GM18861 (cell line): Measurements from ENCODE around the gene COPS8.

Experiments
- ATAC-seq: cut with Tn5 transposase; IDR thresholded peaks from one replicate; pipeline ENCODE4 v1.9.1; 2021; ENCODE audit not compliant: unreplicated experiment

The COPS8 gene

DNA sequence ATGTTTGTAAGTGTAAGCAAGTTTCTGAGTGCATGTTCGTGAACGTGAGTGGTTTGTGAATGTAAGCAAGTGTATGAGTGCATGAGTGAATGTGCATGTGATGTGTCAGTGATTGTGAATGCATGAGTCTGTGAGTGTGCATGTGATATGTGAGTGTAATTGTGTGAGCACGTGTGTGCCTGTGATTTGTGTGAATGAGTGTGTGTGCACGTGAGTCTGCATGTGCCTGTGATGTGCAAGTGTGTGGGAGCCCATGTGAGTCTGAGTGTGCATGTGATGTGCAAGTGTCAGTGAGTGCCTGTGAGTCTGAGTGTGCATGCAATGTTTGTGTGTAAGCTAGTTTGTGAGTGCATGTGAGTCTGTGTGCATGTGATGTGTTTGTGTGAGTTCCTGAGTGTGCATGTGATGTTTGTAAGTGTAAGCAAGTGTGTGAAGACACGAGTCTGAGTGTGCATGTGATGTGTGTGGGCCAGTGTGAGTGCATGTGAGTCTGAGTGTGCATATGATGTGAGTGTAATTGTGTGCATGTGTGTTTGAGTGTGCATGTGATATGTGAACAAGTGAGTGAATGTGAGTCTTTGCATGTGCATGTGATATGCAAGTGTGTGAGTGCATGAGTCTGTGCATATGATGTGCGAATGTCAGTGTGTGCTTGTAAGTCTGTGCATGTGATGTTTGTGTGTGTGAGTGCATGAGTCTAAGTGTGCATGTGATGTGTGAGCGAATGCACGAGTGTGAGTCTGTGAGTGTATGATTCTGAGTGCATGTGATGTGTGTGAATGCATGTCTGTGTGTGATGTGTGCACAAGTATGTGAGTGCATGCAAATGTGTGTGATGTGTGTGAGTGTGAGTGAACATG, 45.1 kb downstream of the COPS8 start:
- no peak for ATAC-seq

DNA sequence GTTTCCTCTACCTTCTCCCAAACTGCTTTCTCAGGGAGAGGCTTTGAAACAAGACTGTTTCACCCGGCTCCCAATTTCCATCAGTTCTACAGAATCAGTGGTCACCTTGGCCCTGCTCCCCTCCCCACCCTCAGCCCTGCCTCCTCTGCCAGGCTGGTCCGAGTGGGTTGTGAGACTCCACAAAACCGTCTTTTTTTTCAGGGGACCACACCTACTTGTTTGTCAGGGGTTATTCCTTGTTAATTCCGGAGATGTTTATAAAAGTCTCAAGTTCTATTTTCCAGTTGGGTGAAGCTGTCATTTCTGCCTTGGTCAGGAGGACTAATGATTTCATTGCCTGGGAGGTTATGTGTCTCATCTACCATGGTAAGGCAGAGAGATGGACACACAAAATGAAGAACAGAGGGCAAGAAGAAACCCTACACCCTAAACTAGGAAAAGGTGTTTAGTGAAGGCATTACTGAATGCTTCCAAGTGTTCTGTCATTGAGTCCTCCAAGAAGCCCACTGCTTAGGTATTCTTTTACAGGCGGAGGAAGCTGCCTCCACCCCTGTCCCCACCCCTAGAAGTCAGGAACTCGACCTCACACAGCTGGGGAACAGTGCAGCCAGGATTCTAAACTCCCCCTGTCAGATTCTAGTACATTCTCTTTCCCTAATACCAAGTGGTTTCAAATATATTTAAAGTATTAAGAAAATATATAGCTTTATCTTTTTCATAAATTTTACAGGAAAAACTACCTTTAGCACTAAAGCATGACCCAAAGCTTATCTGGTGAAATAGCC, 46.3 kb downstream of the COPS8 start:
- no peak for ATAC-seq

DNA sequence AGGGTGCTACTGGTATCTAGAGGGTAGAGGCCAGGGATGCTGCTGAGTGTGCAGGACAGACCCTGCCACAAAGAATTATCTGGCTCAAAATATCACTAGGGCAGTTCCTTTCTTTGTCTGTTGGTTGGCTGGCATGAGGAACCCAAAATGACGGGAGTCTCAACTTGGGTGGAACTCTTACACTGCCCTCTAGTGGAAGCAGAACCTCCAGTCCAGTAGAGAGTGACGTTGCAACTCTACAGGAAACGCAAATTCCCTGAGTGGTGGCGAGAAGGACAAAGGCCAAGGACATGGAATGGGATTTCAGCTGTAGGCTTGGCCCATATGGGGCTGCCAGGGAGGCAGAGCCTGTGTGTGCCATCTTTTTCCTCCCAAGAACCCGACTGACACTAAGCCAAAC, 47.1 kb downstream of the COPS8 start:
- no peak for ATAC-seq

- no peak for ATAC-seq
Observed at GRCh38 chr2:237134321-237135230, 48.9 kb downstream of the COPS8 start.

GRCh38 chr2:237136824-237137223, 51.1 kb downstream of the COPS8 start:
- no peak for ATAC-seq

GRCh38 chr2:237137626-237138323, 52.1 kb downstream of the COPS8 start:
- no peak for ATAC-seq

DNA sequence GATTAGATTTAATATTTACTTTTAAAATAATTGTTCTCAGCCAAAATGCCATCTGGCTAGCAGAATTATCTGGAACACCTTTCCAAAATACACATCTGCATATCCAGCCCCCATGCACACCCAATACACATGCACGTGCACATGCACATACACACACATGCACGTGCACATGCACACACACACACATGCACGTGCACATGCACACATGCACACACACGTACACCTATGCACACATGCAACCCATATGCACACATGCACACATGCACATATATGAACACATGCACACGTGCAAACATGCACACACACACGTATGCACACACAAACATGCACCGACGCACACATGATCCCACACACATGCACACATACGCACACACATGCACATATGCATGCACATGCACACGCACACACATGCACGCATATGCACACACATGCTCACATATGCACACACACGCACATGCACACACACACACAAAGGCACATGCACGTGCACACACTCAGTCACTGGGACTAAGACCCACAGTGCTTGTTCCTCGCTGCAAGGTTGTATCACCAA, 53.5 kb downstream of the COPS8 start:
- ATAC-seq, result no peak

- no peak for ATAC-seq
Observed at GRCh38 chr2:237140689-237141285, 55.1 kb downstream of the COPS8 start.

DNA sequence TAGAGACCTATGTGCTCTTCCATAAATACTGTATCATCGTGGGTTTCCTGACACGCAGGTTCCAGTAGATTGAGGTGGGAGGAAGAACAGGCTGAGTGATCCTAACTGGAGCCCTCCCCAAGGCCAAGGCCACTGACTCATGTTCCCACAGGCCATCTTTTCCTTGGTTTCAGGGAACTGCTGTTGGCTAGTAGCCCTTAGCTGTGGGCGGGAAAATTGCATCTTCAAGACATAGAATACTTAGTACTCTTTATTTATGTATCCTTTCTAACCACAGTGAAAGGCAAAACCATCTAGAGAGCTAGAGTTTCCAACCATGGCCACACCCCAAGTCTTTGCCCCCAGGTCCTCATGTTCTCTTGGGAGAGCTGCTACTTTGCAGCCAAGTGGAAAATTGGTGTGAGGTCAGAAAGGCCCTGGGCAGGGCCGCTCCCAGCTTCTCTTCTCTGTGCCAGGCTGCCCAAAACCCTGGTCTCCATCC, 55.9 kb downstream of the COPS8 start:
- ATAC-seq, result no peak

GRCh38 chr2:237143118-237143517, 57.4 kb downstream of the COPS8 start:
- no peak for ATAC-seq

DNA sequence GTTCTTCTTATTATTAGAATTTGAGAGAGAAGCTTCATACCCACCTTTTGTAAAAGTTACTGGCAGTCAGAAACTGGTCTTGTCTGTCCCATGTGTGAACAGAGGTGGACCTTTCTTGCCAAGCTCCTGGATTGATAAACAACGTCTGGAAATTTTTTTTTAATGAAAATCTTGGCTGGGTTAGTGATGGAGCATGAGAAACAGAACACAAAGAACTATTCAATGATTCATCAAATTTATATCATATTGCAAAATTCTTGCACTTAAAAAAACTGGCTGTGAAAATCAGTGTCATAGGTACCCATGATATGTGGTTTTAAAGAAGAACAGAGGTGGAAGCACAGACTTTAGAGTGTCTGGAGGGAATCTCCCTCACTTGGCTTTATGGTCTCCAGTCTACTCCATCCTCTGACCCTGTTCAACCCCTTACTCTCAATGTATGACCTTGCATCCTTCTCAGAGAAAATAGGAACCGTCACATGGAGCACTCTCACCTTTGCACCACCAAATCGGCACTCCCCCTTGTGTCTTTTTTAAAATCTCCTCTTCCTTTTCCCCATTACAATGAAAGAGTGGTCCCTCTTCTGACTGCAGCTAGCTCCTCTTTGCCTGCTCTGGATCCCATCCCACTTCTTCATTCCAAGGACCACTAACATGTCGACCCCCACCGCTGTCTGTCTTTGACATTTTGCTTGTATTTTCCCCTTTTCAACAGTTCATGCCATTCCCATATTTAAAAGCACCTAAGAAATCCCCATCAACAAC, 58.2 kb downstream of the COPS8 start:
- ATAC-seq, result no peak

GRCh38 chr2:237144516-237144915, 58.8 kb downstream of the COPS8 start:
- no peak for ATAC-seq

- ATAC-seq, result no peak
Observed at GRCh38 chr2:237147317-237147716, 61.6 kb downstream of the COPS8 start.

DNA sequence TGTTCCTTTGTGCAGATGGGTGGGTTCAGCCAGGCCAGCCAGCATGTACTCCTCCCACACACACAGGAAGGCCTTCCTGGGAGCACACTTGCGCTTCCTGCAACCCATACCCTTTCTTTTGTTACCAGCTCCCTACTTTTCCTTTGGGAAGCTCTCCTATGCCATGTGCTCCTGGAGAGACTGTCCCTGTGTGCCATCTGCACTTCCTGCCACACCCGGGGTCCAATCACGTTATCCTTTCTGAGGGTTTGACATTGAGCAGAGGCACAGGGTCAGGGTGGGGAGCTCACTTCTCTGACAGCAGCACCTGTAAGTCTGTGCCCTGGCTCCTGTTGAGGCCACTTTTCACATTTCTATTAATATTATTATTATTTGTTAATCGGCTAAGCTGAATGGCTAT, 62.9 kb downstream of the COPS8 start:
- ATAC-seq, result no peak

DNA sequence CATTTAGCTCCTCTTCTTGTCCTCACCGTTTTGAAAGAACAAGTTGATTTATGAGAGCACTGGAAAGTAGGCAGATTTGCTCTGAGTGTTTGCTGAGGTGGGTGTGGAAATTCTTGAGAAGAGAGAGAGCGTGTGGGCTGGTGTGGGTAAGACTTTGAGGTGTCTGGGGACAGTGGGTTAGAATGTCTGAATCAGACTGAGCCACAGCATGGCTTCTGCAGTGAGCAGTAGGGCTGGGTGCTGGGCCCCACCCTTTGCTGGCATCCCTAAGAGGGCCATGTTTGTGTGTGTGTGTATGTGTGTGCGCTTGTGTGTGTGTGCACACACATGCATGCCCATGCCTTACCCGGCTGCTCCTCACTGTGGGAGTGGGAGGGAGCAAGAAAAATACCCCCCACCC, 63.7 kb downstream of the COPS8 start:
- ATAC-seq, result no peak
